Fibroblast of villous mesenchyme (primary cell): ENCODE data around the gene POLR2J. TPM values are rescaled to one million over a fixed set of nuclear protein-coding genes. Genes with fewer than 3 reads are reported as not detected.
"Not testable (repeated sequence)": the region's sequence is repeated elsewhere in the genome, so short reads cannot be mapped to it uniquely, and the experiment has no call there.

Experiments used
- DNase-seq: peaks from one replicate; pipeline ENCODE4 v3.0.0-alpha.2; 2010; ENCODE audit warnings: low read depth
- H3K4me3 ChIP-seq: 2 replicates; pipeline ENCODE4 v1.5.1; 2011; ENCODE audit warnings: low read depth, mild to moderate bottlenecking, low read length
- total RNA-seq: library from RNA; depleted of rRNA; stranded (reverse); fragments of >200 nt; gene quantifications from 2 replicates; pipeline ENCODE4 v1.2.3, GENCODE V29; 2012
- TF ChIP-seq, protein P1 (sequence below): IDR thresholded peaks from 2 replicates; pipeline ENCODE4 v1.5.1; 2012; ENCODE audit warnings: low read depth, mild to moderate bottlenecking, low read length; ENCODE audit not compliant: insufficient read depth

POLR2J gene
- total RNA-seq, 1 donor = 34.5 TPM

GRCh38 chr7:102503141-102503540 is 24.4 kb upstream of the POLR2J start:
- DNase-seq, H3K4me3 ChIP-seq: not testable (repeated sequence)

DNA sequence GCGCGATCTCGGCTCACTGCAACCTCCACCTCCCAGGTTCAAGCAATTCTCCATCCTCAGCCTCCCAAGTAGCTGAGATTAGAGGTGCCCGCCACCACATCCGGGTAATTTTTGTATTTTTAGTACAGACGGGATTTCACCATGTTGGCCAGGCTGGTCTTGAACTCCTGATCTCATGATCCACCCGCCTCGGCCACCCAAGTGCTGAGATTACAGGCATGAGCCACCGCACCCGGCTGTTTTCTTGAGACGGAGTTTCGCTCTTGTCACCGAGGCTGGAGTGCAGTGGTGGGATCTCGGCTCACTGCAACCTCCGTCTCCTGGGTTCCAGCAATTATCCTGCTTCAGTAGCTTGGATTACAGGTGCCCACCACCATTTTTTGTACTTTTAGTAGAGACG is 19.6 kb upstream of the POLR2J start:
- not testable (repeated sequence) for DNase-seq, H3K4me3 ChIP-seq

DNA sequence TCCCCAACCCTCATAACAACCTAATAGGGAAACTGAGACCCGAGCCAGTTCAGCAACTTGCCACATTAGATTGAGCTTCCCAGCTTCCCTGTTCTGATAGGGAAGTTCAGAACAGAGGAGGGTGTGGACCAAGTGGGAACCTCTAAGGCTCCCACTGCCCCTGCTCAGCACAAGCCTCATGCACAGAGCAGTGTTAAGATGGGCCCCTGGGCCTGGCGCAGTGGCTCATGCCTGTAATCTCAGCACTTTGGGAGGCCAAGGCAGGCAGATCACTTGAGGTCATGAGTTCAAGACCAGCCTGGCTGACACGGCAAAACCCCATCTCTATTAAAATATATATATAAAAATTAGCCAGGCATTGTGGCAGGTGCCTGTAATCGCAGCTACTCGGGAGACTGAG is 18.6 kb upstream of the POLR2J start:
- not testable (repeated sequence) for DNase-seq, H3K4me3 ChIP-seq

GRCh38 chr7:102496861-102497260 is 18.1 kb upstream of the POLR2J start:
- H3K4me3 ChIP-seq, DNase-seq: not testable (repeated sequence)

- not testable (repeated sequence) for H3K4me3 ChIP-seq, DNase-seq
These were observed 15.9 kb upstream of the POLR2J start for GRCh38 chr7:102494473-102495149.

- not testable (repeated sequence) for DNase-seq, H3K4me3 ChIP-seq
These were observed 15.3 kb upstream of the POLR2J start for GRCh38 chr7:102494026-102494425.

GRCh38 chr7:102493220-102493935 is 14.7 kb upstream of the POLR2J start:
- not testable (repeated sequence) for H3K4me3 ChIP-seq, DNase-seq

DNA sequence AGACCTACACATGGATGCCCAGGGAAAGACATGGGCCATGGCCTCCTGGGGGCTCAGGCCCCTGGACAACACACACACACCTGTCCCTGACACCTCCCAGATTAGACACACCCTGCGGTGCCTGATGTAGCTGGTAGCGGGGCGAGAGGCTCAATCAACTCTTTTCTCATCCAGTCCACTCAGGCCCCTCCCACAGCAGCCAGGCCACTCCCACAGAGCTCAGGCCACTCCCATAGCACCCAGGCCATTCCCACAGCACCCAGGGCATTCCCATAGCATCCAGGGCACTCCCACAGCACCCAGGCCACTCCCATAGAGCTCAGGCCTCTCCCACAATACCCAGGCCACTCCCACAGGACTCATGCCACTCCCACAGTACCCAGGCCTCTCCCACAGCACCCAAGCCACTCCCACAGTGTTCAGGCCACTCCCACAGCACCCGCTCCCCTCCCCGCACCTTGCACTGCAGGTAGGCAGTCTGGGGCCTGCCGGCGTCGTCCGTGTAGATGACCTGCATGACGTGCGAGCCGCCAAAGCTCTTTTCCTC is 11.9 kb upstream of the POLR2J start:
- DNase-seq, H3K4me3 ChIP-seq: not testable (repeated sequence)

GRCh38 chr7:102484317-102484716 is 5.6 kb upstream of the POLR2J start:
- H3K4me3 ChIP-seq, DNase-seq: not testable (repeated sequence)

- not testable (repeated sequence) for DNase-seq, H3K4me3 ChIP-seq
These were observed 3.2 kb upstream of the POLR2J start for GRCh38 chr7:102481962-102482361.

- not testable (repeated sequence) for DNase-seq, H3K4me3 ChIP-seq
- TF ChIP-seq, protein P1, sequence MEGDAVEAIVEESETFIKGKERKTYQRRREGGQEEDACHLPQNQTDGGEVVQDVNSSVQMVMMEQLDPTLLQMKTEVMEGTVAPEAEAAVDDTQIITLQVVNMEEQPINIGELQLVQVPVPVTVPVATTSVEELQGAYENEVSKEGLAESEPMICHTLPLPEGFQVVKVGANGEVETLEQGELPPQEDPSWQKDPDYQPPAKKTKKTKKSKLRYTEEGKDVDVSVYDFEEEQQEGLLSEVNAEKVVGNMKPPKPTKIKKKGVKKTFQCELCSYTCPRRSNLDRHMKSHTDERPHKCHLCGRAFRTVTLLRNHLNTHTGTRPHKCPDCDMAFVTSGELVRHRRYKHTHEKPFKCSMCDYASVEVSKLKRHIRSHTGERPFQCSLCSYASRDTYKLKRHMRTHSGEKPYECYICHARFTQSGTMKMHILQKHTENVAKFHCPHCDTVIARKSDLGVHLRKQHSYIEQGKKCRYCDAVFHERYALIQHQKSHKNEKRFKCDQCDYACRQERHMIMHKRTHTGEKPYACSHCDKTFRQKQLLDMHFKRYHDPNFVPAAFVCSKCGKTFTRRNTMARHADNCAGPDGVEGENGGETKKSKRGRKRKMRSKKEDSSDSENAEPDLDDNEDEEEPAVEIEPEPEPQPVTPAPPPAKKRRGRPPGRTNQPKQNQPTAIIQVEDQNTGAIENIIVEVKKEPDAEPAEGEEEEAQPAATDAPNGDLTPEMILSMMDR = peak; percentile 36
These were observed 1.4 kb upstream of the POLR2J start for GRCh38 chr7:102479982-102480637.

DNA sequence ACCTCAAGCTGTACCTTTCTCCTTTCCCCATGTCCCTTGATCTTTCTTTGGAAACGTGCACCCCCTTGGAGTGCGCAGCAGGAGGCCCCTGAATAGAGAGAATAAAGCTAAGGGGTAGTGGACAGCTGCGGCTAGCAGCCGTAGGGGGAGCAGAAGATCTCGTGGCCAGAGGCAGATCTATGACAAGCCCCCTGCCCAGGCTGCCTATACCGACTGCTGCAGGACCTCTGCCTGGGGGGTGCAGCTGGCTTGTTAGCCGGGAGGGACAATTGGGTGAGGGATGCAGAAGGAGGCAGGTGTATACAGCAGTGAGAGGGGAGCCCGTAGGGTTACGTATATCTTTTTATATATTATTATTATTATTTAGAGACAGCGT is 475 bp upstream of the POLR2J start:
- not testable (repeated sequence) for DNase-seq

GRCh38 chr7:102474736-102475435 is 3.8 kb downstream of the POLR2J start:
- not testable (repeated sequence) for DNase-seq

More for the DNA sequence above, 475 bp upstream of the POLR2J start:
- H3K4me3 ChIP-seq = not testable (repeated sequence)

DNA sequence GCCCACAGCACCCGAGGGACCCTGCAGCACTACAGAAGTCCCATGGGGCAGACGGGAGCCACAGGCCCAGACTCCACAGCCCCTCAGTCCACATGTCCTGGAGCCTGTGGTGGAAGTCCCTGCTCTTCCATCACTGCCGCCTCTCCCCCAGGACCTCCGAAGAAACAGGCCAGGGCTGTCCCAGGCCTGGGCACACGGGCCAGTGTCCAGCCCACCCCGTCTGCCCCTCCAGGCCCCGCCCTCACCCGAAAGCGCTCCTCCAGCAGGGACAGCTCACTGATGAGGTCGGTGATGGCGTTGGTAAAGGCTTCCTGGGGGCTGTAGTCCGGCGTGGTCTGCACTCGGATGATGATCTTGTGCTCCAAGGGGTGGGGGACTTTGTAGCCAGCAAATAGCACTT is 4.6 kb downstream of the POLR2J start:
- not testable (repeated sequence) for DNase-seq, H3K4me3 ChIP-seq

More at GRCh38 chr7:102474736-102475435, 3.8 kb downstream of the POLR2J start:
- H3K4me3 ChIP-seq = not testable (repeated sequence)
